NCI-H187 treated with DMSO at 0.1 percent for 48 hours (cell line): ENCODE measurements around the gene KCNQ1.

Experiments used
- DNase-seq: peaks from one replicate; lab custom pipeline; 2025; lab: John Stamatoyannopoulos, UW

Gene KCNQ1

GRCh38 chr11:2443881-2444820, 657 bp upstream of the KCNQ1 start, which contains the start of gene TRPM5:
Gene TRPM5 (minus strand): TSS chr11:2444514. CDS start chr11:2423036, 21,478 bp downstream.
- DNase-seq, result no peak

- no peak for DNase-seq
These were observed 1.1 kb downstream of the KCNQ1 start for GRCh38 chr11:2445746-2446551.

GRCh38 chr11:2446590-2447252, 1.9 kb downstream of the KCNQ1 start:
- DNase-seq, result no peak

- no peak for DNase-seq
These were observed 2.6 kb downstream of the KCNQ1 start for GRCh38 chr11:2447253-2447950.

GRCh38 chr11:2447951-2448650, 3.3 kb downstream of the KCNQ1 start:
- DNase-seq, result no peak

GRCh38 chr11:2448661-2449547, 4.1 kb downstream of the KCNQ1 start:
- DNase-seq, result no peak

- DNase-seq, result no peak
These were observed 4.9 kb downstream of the KCNQ1 start for GRCh38 chr11:2449548-2450320.

- no peak for DNase-seq
These were observed 5.7 kb downstream of the KCNQ1 start for GRCh38 chr11:2450321-2451041.

- no peak for DNase-seq
These were observed 6.5 kb downstream of the KCNQ1 start for GRCh38 chr11:2451336-2451735.

GRCh38 chr11:2451916-2452315, 7.1 kb downstream of the KCNQ1 start:
- DNase-seq, result no peak

- no peak for DNase-seq
These were observed 7.7 kb downstream of the KCNQ1 start for GRCh38 chr11:2452321-2453012.

- no peak for DNase-seq
These were observed 8.6 kb downstream of the KCNQ1 start for GRCh38 chr11:2453436-2453835.

- no peak for DNase-seq
These were observed 13.5 kb downstream of the KCNQ1 start for GRCh38 chr11:2458321-2458720.

- no peak for DNase-seq
These were observed 14.4 kb downstream of the KCNQ1 start for GRCh38 chr11:2459016-2459725.

- no peak for DNase-seq
These were observed 15.2 kb downstream of the KCNQ1 start for GRCh38 chr11:2459796-2460531.

- DNase-seq, result no peak
These were observed 15.9 kb downstream of the KCNQ1 start for GRCh38 chr11:2460540-2461252.
